ENCODE measurements around the gene CARD6. TPM values are rescaled to one million over a fixed set of nuclear protein-coding genes. Genes with fewer than 3 reads are reported as not detected.

Gene CARD6
- total and polyA plus RNA-seq, 9 of the 15 experiments (the other 6 are each of a cell fraction or from before 2014, with no cell fraction given) = 3.5 to 8.3 (median 5.9) TPM

- TF ChIP-seq CTCFL (IDR thresholded peaks at IDR 0.05; ENCODE audit: borderline replicate concordance, insufficient read depth, low read depth, low read length, poor library complexity, severe bottlenecking) (peak; percentile 99), ZBTB1 (CRISPR knock-in tag; IDR thresholded peaks at IDR 0.05; ENCODE audit: borderline replicate concordance, low read depth) (peak; percentile 84; the same call in 1 of the 2 replicates), KHSRP (IDR thresholded peaks at IDR 0.05) (0 out of 2 replicates have a peak, but pooled peaks have one; percentile 17), STAT6 (CRISPR knock-in tag; IDR thresholded peaks at IDR 0.05) (no peak), CREB3 (tag; conservative IDR thresholded peaks at IDR 0.05; ENCODE audit: low read depth) (0 out of 2 replicates have a peak, but pooled peaks have one; percentile 50), HINFP (tag; conservative IDR thresholded peaks at IDR 0.05; ENCODE audit: low read depth) (0 out of 2 replicates have a peak, but pooled peaks have one; percentile 7), KDM5B (IDR thresholded peaks at IDR 0.05; ENCODE audit: insufficient replicate concordance, low read depth, low read length) (peak; percentile 85), JUND (IDR thresholded peaks at IDR 0.05; ENCODE audit: borderline replicate concordance, low read depth, low read length) (peak; percentile 44; the same call in 1 of the 2 replicates), JUND (tag; IDR thresholded peaks at IDR 0.05; ENCODE audit: borderline replicate concordance, low read depth, low read length) (no peak; the same call in 2 of the 3 replicates), ZNF134 (CRISPR knock-in tag; conservative IDR thresholded peaks at IDR 0.05) (no peak), MXD1 (CRISPR knock-in tag; IDR thresholded peaks at IDR 0.05; ENCODE audit: borderline replicate concordance, poor library complexity, severe bottlenecking) (no peak), RNF2 (IDR thresholded peaks at IDR 0.05) (peak; percentile 7; the same call in 1 of the 2 replicates), SAFB2 (IDR thresholded peaks at IDR 0.05; ENCODE audit: borderline replicate concordance, low read depth, low read length, severe bottlenecking) (no peak), FOXJ2 (tag; IDR thresholded peaks at IDR 0.05) (no peak), ZNF512 (tag; IDR thresholded peaks at IDR 0.05) (no peak)
These were observed 43.0 kb upstream of the CARD6 start, which contains the start of gene PRKAA1 (continued) for GRCh38 chr5:40798012-40798800.
